Prostate gland (tissue), 2 donors: Measurements from ENCODE around the gene IFNA13.

Experiments
- CTCF ChIP-seq, 4 experiments: fragments of 200-600 bp in 2 of 4; fragments of 450-650 bp in 2 of 4; sonication (generic) in 2 of 4; IDR thresholded peaks; 1 replicate in 3 of 4; 2 replicates in 1 of 4; pipeline ENCODE4 v1.5.1; 2016 to 2019; ENCODE audit warnings: antibody characterized with exemption in 4 of 4, mild to moderate bottlenecking in 2 of 4, moderate library complexity in 2 of 4
- POLR2A ChIP-seq: fragments of 450-650 bp; IDR thresholded peaks from one replicate; pipeline ENCODE4 v1.6.1; 2016; ENCODE audit warnings: antibody characterized with exemption, mild to moderate bottlenecking

- TF ChIP-seq POLR2A (no peak), CTCF (IDR thresholded peaks at IDR 0.05) (no peak)
These were observed 32.1 kb upstream of the IFNA13 start for GRCh38 chr9:21399956-21400355.
